HG03135 (cell line): ENCODE measurements around the gene RASSF7.

Source experiments
- ATAC-seq: cut with Tn5 transposase; IDR thresholded peaks from one replicate; pipeline ENCODE4 v1.9.1; 2021; ENCODE audit warnings: mild to moderate bottlenecking, moderate library complexity; ENCODE audit not compliant: unreplicated experiment

RASSF7 gene

DNA sequence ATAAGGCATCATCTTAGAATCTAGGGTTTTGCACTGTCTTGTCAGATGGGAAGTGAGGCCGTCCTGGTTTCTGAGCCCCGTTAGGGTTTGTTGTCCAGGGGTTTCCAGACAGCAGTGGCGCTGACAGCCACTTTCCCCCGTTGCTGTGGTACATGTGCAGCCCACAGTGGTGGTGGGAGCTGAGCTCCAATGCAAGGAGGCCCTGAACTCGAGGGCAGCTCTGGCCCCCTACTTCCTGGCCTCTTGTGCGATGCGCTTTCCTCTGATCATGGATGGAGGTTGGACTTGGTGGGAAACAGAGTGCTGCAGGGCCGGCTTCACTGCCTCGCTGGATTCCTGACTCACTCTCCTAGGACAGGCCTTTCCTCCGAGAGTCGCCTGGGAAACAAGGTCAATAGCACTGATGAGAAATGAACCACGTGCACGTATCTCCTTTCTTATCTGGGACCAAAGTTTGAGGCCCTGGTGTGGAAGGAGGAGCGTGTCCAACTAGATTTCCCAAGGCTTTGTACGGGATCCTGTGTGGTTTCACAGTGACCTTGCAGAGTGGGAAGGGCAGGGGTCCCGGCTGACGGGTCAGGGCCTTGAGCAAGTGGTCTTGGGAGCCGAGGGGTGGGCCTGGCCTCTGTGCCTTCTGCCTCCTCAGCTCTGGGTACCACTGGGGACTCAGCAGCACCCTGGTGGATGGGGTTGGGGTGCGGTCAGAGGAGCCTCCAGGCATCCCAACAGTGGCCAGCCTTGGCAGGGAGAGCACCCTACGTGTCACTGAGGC lies 19.2 kb downstream of the RASSF7 start:
- no peak for ATAC-seq

GRCh38 chr11:581342-581741 lies 20.6 kb downstream of the RASSF7 start:
- no peak for ATAC-seq

GRCh38 chr11:581752-582151 lies 21.0 kb downstream of the RASSF7 start:
- ATAC-seq, result no peak

DNA sequence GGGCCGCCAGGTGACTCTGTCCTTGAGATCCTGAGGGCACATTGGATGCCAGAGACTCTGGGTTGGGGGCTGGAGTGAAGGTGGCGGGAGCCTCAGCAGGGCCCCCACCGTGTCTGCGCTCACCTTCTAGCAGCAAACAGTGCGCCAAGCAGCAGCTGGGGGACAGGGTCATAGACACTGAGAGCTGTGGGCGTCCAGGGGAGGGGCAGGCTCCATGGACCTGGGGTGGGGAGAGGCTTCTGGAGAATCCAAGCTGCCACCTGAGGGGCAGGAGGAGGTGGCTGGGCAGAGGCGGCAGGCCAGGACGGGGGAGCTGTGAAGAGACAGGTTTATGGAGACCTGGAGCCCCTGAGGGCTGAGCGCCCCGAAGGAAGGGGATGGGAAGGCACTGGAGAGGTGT lies 23.5 kb downstream of the RASSF7 start:
- ATAC-seq, result no peak

GRCh38 chr11:586376-587316 lies 25.9 kb downstream of the RASSF7 start:
- ATAC-seq, result no peak

GRCh38 chr11:587546-587945 lies 26.8 kb downstream of the RASSF7 start:
- ATAC-seq, result no peak

DNA sequence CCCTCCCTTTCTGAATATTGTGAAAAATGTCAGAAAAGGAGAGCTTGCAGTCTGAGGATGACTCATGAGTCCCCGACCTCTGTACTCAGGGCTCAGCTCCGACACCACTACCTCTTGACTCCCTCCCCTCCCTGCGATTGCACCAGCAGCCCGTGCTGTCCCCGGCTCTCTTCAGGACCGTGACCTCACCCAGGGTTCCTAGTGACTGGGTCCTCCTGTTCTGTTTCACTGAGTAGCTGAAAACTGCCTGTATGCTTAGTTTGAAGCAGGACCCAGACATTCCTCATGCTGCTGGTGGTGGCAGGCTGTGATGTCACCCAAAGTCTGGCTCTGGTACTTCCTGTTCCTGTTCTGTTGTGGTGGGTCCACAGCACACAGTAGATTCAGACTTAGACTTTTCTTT lies 27.2 kb downstream of the RASSF7 start:
- no peak for ATAC-seq

DNA sequence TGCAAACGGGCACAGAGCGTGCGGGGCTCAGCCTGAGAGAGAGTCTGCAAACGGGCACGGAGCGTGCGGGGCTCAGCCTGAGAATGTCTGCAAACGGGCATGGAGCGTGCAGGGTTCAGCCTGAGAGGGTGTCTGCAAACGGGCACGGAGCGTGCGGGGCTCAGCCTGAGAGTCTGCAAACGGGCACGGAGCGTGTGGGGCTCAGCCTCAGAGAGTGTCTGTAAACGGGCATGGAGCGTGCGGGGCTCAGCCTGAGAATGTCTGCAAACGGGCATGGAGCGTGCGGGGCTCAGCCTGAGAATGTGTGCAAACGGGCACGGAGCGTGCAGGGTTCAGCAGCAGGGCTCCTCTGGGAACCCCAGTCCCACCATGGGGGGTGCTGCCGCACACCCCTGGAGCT lies 29.0 kb downstream of the RASSF7 start:
- no peak for ATAC-seq

- no peak for ATAC-seq
These were observed 30.2 kb downstream of the RASSF7 start for GRCh38 chr11:590997-591396.

DNA sequence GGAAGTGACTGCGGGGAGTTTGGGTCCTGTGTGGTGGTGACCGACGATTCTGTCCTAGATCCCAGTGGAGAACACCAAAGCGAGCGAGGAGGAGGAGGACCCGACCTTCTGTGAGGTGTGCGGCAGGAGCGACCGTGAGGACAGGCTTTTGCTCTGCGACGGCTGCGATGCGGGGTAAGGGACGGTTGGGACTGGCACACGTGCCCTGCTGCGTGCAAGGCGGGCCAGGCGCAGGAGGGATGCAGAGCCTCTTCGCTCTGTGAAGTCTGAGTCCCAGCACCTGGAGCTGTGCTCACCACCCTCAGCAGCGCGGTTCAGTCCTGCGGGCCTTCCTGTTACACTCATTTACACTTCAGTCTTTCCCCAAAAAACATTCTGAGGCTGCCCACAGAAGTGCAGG lies 31.7 kb downstream of the RASSF7 start:
- ATAC-seq, result no peak

- ATAC-seq, result no peak
These were observed 32.1 kb downstream of the RASSF7 start for GRCh38 chr11:592918-593317.

DNA sequence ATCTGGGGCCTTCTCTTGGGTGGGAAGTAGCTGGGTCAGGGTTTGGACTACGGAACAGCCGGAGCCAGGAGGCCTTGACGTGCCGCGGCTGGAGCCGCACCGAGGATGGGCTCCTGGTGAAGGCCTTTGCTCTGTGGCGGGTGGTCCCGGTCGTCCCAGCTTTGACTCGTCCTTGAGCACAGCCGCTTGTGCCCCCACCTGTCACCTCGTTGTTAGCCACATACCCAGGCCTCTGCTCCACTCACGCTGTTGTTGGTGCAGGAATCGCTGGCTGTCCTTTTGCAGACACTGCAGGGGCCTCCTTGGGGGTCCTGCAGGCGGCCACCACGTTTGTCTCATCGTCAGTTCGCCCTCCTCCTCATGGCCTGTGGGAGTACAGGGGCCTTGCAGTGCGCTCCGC lies 32.6 kb downstream of the RASSF7 start:
- ATAC-seq, result no peak

DNA sequence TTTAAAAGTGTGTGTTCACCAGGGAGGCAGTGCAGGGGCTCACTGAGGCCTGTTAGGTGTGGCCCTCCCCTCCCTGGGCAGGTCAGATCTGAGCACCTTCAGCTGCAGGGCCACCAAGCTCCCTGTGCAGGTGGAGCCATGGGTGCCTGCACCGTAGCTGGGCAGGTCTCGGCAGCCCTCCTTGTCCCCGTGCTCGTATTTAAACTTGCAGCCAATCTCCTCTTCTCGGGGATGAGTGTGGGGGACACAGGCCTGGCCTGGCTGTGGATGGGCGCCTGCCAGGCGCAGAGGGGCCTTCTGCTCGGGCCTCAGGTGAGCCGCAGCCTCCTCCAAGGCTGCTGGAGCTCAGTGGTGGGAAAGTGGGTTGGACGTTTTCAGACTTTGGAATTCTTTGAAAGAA lies 34.6 kb downstream of the RASSF7 start:
- ATAC-seq, result no peak

- ATAC-seq, result no peak
These were observed 35.6 kb downstream of the RASSF7 start for GRCh38 chr11:596374-596773.

- ATAC-seq, result no peak
These were observed 36.5 kb downstream of the RASSF7 start for GRCh38 chr11:597166-597725.

- ATAC-seq, result no peak
These were observed 37.4 kb downstream of the RASSF7 start for GRCh38 chr11:598005-598680.

DNA sequence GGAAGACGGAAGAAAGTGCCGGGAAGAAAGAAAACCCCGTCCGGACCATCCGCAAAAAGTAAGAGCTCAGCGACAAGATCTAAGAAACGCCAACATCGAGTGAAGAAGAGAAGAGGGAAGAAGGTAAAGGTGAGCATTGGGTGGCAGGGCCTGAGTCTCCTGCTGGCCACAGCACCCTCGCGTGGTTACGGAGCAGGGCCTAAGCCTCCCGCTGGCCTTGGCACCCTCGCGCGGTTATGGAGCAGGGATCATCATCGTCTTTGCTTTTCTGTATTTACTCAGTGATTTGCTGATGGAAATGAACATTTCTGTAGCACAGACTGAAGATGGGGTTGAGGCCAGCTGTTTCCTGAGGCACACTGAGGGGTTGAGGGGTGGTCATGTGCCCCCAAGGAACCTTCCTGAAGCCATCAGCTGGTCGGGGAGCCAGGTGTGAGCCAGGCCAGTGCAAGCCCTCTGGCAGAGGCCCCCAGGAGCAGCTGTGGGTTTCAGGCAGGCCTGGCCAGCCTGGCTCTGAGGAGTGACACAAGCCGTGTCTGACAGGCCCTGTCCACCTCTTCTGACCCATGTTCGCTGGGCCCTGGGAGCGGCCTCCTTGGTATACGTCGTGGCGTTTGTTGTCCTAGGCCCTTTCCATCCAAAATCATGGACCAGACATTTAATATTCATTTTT lies 40.9 kb downstream of the RASSF7 start:
- no peak for ATAC-seq

DNA sequence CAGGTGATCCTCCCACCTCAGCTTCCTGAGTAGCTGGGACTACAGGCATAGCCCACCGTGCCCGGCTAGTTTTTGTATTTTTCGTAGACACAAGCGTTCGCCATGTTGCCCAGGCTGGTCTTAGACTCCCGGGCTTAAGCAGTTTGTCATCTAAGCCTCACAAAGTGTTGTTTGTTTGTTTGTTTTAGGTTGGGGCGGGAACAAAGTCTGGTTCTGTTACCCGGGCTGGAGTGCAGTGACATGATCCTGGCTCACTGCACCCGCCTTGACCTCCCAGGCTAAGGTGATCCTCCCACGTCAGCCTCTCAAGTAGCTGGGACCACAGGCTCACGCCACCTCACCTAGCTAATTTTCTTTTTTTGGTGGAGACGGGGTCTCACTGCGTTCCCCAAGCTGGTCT lies 42.4 kb downstream of the RASSF7 start:
- ATAC-seq, result no peak

- no peak for ATAC-seq
These were observed 44.7 kb downstream of the RASSF7 start for GRCh38 chr11:605286-606129.

DNA sequence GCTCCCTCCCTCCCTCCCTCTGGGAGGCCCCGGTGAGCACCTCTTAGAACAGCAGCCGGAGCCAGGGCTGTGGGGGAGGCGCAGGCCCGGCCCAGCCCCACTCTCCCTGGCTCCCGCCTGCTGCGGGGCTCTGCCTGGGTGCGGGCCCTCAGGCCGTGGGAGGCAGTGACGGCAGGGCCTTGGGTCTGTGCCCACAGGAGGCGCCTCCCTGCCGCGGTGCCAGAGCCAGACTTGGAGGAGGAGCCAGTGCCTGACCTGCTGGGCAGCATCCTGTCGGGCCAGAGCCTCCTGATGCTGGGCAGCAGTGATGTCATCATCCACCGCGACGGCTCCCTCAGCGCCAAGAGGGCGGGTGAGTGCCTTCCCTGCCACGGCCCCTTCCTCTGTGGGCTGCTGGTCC lies 45.5 kb downstream of the RASSF7 start:
- ATAC-seq, result no peak
